Stimulated activated CD4-positive, alpha-beta T cell treated with anti-CD3 and anti-CD28 coated beads, Interleukin-1b, Interleukin-23, amount 100 ng/mL, for 24 hours (primary cell): Measurements from ENCODE around the gene SLC5A3.

Experiments used
- DNase-seq, 4 experiments: peaks; one replicate each; pipeline ENCODE4 v3.0.0-alpha.2; 2020; ENCODE audit warnings: low read depth in 4 of 4, low spot score in 1 of 4

The SLC5A3 gene

DNA sequence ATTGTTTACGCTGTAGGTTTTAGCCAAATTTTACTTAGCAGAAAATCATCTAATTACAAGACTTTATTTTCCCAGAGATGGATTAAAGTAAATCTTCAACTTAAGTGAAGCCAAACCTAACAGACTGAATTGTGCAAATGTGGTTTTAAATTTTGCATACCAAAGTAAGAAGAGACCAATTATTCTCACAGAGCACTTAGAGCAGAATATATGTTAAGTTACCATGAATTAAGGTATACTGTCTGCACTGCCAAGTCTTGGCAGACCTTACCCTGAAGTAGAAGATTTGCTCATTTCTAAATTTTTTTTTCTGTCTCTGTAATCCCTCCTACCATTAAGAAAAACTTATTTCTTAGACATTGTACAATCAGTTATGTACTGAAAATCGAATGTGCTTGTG lies 24.1 kb downstream of the SLC5A3 start:
- DNase-seq, result no peak

DNA sequence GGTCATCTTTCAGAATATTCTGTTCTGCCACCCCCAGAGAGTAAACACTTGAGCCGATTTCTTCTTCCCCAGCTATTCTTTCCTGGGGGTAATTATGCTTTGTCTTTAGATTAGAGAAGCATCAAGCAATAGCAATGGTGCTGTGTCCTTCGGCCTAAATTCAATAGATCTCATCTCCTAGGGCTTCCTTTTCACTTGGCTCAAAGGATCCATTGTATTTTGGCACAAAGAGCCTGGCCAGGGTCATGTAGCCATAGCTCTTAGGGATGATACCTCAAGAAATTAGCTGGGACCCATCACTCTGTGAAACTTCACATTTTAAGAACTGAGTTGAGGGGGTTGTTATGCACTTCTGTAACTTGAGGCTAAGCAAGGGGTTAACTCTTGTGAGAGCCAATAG lies 27.0 kb downstream of the SLC5A3 start:
- no peak for DNase-seq

DNA sequence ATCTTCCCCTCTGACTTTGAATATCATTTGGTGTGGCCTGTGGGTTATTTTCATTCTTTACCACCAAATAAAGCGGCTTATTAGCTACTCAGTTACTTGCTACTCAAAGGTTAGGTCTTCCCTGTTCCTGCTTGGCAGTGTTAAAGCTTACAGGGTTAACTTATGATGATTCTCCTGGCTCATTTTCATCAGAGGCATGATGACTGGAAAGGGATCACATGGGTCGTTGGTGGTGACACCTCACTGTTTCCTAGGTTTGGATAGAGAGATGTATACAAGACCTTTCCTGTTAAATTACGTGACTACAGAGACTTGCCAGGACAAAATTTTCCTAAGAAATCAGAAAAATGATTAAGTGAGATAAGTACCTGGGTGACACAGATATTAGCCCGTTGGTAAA lies 27.4 kb downstream of the SLC5A3 start:
- no peak for DNase-seq

DNA sequence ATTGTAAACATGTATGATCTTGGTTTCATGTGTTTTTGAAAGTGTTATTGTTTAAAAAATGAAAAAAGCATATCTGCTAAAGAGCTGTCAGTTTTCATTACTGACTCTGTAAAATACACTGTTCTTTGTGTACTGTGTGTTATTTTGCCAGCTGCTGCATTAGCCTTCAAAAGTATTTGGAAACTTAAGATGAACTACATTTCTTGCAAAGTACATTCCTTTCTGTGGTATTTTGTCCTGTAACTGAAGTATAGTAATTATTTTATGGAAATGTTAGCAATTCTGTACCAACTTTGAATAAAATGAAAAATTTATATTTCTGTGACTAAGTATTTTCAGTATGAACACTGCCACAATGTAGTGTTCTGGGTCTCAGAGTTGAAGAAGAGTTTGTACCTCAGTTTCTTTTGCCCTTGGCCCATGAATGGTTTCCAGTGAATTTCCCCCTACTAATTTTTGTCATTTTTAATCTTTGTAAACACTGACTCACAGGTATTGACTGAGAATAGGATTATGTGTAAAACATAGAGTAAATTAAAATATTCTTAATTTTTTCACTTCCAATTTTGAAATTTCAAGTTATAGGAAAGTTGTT lies 32.7 kb downstream of the SLC5A3 start:
- DNase-seq, result no peak

DNA sequence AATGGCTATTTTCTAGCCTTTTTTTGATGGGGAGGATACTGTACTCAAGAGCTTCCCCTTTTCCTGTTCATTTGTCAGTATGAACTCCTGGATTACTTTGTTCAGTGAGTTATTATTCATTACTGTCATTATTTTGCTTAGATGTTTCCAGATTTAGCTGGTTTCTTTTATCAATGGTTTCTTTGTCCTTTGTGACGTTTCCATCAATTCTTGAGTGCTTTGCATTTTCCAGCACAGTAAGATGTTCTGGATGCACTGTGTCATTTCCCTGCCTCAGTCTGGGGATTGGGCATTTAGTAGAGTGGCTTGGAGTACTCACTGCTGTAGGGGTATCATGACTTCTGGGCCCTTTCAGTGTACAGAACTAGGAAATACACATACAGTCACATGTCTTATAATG lies 34.2 kb downstream of the SLC5A3 start:
- no peak for DNase-seq

DNA sequence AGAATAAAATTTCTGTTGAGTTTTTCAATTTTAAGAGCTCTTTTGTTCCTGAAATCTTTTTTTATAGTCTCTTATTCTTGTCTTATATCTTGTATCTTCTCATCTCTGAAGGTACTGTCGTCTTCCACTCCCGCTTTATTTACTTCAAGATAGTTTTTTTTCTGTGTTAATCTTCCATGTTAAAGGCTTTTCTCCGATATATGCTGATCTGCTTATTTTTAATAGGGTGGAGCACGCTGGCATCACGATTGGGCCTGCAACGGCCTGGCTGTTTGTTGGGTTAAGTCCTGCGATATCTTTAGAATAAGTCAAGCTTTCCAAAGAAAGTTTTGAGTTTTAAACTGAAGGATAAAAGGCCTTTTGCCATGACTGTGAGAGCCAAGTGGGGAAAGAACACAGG lies 35.7 kb downstream of the SLC5A3 start:
- DNase-seq, result no peak

DNA sequence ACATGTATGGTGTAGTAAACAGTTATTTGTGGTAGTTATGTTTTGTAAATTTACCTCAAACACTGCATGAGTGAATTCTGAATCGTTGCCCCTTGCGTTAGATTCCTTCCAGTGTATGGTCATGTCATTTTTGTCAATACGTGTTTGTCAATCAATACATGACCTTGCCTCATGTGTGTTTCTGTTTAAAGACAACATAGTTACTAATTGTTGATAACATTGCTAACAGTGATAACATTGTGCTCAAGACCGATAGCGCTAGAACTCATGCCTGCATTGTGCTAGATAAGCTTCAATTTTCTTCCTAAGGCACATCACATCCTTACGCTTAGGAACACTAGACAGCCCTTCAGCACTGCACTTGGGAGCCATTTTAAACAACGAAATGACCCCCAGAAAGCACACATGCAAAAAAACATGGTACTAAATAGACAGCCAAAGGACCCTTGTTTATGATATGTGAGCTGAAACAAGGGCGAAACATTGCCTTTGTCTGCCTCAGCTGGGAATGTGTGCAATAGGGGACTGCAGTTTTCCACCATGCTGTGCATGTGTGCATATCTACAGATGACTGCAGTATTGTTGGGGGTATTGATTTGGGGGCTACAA lies 37.3 kb downstream of the SLC5A3 start:
- DNase-seq, result no peak

DNA sequence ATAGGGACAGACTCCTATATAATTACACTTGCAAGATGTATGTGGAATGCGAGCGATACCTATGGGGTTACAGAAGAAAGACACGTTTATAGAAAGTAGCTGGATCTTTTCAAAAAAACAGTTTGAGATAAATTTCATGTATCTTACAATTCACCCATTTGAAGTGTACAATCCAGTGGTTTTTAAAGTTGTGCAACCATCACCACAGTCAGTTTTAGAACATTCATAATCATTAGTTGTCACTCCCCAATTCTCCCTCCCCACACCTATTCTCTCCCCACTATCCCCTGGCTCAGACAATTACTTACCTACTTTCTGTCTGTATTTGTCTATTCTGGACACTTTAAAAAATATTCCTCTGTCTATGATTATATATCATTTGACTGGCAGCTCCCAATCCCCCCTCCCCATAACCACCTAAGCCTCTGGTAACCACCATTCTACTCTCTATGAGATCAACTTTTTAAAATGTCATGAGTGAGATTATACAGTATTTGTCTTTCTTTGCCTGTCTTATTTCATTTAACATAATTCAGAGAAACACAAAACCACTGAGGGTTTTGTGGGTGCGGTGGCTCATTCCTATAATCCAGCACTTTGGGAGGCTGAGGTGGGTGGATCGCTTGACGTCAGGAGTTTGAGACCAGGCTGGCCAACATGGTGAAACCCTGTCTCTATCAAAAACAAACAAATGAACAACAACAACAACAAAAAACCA lies 39.1 kb downstream of the SLC5A3 start:
- no peak for DNase-seq

DNA sequence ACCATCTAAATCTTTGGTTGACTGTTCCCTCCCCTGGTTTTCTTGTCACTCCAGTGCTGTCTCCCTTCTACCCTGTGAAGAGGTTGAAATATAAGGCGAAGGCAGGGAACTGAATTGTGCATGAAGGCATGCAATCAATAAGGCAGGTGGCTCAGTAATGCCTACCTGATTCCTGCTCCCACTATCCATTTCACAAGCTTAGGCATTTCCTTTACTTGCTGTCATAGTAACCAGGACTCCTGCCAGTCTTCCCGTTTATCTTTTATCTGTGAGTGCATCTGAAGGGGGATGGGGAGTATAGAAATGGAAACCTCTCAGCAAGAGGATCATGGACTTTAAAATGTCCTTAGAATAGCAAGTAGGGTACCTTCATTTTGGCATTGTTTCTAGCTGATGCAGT lies 40.5 kb downstream of the SLC5A3 start:
- DNase-seq, result no peak

DNA sequence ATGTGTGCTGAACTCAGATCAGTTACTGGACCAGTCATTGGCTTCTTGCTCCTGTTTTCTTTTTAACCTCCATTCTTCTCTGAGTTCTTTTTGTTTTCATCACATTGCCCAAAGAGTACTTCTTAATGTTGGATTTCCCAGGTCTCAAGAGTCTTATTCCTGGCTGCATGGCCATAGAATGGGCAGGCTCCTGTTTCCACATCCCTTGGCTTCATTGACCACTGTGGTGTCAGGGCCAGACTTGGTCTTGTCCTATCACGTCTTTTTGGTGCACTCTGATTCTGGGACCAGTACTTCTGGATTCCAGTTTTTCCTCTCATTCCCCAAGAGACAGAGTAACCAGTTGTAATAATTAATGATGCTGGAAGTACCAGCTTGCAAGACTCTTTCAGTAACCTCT lies 41.8 kb downstream of the SLC5A3 start:
- no peak for DNase-seq

DNA sequence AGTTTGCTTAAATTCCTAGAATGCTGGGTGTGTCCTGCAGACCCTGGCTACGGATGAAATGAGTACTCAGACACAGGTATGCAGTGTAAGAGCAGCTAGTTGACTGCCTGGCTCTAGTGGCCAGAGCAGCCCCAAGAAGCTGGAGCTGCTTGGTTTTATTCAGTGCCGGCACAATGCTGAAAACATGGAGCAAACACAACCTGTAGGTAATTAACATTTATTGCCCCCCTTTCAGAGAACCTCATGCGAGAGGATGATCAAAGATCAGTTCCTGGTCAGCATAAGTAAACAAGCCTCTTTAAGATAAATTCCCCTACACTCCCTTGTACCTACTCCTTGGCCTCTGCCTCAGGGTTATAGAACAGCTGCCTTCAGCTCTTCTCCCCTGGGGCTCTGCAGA lies 43.2 kb downstream of the SLC5A3 start:
- DNase-seq, result no peak

DNA sequence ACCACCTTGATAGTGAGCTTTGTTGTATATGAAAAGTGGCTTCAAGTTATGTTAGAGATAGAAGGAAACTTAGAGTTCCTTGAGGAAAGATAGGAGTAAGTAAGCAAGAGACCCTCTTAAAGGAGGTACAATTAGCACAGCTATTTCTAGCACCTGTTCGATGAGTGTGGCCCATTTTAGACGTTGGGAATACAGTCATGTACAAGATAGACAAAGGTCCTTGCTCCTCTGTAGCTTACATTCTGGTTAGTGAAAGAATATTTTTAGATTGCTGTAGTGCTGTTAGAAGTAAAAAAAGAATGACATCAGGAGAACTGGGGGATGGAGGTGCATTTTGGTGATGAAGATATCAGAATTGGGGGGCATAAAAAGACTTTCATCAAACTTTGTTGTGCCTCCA lies 47.5 kb downstream of the SLC5A3 start:
- DNase-seq, result no peak

DNA sequence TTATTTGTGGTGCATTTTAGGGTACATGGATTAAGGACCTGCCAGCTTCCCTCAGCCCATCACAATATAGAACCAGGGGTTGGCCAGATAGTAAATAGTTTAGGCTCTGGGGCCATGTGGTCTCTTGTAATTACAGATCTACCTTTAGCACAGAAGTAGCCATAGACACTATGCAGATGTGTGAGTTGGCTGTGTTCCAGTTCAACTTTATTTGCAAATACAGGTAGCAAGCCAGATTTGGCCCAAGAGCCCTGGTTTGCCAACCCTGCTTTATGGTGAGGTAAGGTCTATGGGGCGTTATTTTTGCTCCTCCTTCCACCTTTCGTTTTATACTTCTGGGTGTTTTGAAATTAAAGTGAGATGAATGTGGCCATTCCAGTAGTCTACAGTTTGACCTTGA lies 48.7 kb downstream of the SLC5A3 start:
- no peak for DNase-seq
